ENCODE data around the gene SLC4A7.
"Not testable (repeated sequence)": the region's sequence is repeated elsewhere in the genome, so short reads cannot be mapped to it uniquely, and the experiment has no call there.

Gene SLC4A7

DNA sequence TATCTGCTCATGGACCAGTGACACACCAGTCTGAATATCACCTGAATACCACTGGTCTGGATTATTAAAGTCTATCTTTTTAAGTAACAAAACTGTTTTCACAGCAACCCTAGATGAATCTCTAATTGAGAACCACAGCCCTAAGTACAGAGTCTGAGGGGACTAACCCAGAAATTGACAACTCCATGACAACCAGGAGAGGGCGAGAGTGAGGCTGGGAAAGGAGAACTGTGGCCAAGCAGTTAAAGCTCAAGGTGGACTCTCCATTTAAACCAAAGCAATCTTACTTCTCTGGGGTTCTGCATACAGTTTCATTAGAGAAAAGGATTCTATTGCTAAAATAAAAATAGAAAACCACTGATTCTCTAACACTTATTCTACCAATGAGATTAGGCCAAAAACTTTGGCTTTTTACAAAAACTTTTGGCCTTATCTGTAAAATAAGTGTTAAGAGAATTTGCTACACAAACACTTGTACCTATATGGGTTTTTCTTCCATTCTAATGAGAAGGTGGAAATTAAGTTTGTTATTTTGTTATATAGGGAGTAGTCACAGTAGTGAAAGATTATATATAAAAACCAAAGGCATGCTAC, 126.4 kb downstream of the SLC4A7 start:
- peak in 1 of 2 experiments; percentile 65 for DNase-seq

DNA sequence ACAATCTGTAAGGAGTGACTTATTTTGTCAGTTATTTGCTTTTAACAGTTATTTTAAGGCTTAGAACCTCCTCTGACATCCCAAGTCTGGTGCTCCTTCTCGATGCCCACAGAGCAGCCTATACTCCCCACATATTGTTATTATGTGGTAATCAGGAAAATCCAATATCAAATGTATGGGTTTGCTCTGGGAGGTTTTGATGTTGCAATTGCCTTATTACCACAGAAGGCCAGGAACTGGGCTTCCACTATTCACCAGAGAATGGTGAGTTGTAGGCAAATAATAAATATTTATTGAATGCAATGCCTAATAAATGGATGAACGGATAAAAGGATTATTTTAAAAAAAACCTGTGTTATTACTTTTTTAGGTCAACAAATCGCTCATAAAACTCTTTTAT, 127.2 kb downstream of the SLC4A7 start:
- no peak for DNase-seq

DNA sequence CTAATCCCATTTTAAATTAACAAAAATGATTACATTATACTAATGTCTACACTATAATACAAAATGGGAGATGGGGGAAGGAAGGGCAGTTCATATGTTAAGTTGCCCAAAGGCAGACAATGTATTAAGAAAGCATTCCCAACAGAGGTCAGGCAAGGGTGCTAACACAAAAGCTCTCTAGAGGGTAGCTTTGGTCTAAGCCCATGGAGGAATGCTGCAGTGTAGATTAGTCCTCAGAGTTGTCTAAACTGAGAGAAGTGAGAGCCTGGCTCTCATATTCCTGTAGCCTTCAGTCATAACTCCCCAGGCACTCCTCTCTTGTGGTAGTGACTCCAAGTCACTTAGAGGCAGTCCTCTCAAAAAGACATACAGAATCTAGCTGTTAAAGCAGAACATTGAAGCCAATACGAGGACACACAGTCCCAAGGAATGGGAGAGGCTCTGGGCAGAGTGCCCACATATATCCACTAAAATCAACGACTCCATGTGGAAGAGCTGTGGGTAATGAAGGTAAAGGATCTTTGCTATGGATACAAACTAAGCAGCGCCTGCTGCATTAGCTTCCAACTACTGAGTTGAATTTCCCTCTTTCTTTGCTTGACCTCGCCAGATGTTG, 129.5 kb downstream of the SLC4A7 start:
- no peak for DNase-seq

DNA sequence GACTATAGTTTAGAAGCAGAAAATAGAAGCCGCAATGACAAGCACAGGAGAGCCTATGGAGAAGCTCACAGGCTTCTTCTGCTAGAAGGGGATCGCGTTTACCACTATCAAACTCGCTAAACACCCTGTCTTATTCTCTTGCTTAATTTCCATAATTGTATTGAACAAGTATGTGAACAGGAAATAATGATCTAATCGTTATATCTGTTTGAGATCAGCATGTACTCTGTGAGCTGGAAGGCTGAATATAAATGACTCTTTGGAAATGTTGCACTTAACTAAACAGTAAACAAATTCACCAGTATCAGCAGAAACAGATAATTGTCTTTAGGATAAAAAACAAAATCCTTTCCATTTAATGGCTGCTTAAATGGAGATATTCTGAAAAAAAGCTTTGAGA, 130.0 kb downstream of the SLC4A7 start:
- DNase-seq: no peak

DNA sequence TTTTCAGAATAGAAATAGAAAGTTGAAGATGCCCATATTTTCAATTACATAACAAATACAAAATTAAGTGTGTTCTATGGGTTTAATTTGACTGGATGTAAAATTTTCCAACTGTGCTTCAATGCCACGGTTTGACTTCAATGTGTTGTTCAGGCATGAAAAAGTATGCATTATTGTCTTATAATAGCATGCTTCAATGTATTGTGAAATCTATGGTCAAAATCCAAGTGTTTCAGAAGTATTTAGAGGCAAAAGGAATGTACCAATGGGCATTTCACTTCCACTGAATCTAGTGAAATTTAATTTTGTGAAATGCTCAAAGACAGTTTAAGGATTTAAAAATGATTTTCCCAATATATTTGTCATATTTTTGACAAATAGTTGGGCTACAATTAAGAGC, 131.0 kb downstream of the SLC4A7 start:
- DNase-seq: no peak

DNA sequence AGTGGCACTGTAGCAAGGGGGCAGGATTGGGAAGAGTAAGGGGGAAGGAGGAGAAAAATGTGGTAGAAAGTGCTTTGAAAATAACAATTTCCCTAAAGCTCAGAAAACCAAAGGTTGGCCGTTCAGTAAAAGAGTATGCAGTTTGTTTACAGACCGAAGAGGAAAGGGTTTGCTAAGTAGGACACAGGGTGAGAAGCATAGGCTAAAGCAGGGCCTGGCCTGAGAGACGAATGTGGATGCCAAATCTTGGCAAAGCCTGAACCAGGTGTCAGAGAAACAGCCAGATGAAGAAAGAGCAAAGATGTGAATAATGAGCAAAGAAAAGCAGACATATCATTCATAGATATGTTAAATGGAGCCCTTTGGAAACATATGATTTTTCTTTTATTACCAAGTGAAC, 132.1 kb downstream of the SLC4A7 start:
- no peak for DNase-seq

DNA sequence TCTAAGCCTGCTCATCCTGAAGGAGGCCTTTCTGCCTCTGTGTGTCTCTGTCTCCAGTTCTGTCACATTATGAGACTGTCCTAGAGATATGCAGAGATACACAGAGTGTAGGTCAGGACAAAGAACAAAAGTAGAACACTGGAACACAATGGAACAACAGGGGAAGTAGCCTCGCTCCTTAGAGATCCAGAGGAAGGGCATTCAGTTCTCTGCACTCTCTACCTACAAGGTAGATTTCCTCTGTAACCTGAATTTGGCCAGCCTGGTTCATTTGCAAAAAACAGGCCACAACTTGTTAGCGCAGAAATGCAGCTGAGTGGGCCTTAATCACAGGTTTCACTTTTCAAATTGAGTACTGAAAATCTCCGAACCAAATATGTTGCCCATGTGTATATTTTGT, 134.4 kb downstream of the SLC4A7 start:
- no peak for DNase-seq

DNA sequence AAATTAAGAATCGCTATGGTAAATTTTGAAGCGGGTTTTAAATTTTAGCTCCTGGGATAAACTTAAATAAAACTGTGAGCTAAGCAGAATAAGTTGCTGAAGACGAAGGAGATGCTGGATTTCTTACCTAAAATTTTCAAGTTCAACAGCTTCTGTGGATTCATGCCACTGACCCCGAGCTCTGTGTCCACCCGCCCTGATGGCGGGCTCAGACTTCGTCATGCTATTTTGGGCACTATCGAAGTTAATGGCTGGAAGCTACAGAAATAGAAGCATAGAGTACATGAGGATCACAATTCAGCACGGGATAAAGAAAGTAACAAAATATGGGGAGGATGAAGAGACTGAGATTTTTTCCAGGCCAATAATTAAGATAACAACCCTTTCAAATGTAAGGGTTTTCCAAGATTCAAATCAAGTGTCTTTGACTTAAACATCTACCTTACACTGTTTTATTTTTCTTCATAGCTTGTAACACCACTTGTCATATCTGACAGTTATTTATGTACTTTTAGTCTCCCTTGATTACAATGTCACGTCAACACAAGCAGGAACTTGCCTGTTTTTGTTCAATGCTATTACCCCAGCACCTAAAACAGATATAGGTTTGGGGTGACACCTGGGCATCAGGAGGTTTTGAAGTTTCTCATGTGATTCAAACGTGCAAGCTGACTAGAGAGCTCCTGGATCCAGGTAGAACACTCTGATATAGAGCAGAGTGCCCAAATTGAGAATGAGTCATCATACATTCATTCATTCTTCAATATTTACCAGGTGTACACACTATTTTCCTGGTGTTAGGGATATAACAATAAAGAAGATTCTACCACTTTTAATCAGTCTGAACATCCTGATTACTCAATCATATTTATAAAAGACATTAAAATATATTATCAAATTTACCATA, 138.0 kb downstream of the SLC4A7 start:
- no peak for DNase-seq

DNA sequence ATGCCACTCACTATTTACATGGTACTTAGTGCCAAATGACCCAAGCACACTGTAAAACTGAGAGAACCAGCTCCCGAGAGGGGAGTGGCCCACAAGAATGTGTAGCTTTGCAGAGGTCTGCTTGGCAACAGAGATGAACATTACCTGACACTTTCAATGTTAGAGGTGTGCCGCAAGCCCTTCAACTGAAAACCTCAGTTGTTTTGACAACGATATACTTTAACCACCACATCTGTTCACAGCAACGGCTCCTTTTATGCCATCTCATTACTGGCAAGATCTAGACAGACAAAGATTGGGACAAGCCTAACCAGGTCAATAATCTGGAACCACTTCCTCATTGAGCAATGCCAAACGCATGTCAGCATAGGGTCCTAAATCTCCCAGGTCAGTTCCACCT, 138.7 kb downstream of the SLC4A7 start:
- no peak for DNase-seq

DNA sequence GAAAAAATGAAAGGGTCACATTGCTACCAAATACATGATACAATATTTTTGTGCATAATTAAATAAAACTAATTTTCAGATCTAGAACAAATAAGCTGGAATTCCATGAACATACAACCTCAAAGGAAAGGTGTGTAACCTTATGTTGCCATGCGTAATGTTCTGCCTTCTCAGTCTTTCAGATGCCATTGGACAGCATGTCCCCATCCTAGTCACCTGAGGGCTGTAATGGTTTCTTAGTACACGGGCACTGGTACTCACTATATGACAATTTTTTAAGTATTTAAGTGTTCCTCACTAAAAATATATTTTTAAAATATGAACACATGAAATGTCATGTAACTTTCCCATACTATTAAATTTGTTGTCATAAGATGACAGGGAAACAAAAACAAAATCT, 139.1 kb downstream of the SLC4A7 start:
- no peak for DNase-seq

DNA sequence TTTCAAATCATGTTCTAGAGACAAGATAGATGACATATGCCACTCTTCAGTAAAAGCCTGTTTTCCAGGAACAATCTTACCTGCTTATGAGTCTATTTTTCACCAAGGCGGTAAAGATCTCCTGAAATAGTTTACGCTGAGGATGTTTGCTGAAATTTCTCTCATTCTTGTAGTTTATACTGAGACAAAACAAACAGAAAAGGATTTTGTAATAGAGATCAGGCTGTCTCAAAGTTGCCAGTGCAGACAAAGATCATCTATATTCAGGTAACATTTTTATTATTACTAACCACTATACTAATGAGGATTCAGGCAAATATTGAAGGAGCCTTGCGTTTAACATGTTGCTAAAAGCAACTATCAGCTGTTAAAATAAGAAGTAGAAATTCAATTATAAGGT, 140.0 kb downstream of the SLC4A7 start:
- no peak for DNase-seq

DNA sequence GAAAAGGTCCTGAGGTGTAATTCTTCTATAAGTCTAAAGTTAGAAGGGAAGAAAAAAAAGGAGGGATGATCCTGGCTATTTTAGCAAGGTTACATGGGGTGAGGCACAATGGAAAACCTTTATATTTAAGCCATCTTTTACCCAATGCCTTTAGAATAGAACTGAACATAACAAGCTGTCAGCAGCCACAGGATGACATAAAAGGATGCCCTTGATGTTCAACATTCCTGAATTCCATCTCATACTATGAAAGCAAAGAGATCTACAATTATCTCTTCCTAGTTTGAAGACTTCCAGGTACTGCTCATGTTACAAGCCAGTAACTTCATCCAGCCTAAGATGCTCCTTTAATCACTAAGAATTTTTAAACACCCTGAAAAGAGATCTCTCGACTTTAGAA, 141.9 kb downstream of the SLC4A7 start:
- DNase-seq: no peak

DNA sequence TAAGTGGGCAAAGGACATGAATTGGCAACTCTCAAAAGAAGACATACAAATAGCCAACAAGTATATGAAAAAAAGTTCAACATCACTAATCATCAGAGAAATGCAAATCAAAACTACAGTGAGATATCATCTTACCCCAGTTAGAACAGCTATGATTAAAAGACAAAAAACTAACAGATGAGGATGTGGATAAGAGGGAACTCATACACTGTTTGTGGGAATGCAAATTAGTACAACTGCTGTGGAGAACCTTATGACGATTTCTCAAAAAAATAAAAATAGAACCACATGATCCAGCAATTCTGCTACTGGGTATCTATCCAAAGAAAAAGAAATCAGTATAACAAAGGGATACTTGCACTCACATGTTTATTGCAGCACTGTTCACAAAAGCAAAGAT, 143.7 kb downstream of the SLC4A7 start:
- DNase-seq: peak; percentile 2 to 13

DNA sequence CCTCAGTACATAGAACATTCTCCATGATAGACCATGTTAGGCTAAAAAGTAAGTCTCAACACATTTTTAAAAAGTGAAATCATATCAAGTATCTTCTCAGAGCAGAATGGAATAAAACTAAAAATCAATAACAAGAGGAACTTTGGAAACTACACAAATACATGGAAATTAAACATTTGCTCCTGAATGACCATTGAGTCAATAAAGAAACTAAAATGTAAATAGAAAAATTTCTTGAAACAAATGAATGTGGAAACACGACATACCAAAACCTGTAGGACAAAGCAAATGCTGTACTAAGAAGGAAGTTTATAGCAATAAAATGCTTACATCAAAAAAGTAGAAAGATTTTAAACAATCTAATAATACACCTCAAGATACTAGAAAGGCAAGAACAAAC, 148.6 kb downstream of the SLC4A7 start:
- no peak for DNase-seq

DNA sequence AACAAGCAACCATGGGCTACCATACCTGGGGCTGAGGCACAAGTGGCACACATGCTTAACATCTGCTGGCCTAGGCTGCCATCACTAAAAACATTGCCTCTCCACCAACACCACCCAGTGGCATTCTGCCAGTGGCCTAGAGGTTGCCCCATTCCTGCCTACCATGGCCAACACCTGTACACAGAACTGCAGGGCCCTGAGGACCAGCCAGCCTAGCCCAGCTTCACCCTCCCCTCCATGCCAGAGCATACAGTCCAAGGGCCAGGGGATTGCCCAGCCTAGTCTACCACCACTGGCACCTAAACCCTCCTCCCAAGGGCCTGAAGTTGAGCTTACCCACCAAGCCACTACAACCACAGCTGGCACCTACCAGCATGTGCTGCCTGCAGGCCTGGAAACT, 150.3 kb downstream of the SLC4A7 start:
- DNase-seq: no peak

DNA sequence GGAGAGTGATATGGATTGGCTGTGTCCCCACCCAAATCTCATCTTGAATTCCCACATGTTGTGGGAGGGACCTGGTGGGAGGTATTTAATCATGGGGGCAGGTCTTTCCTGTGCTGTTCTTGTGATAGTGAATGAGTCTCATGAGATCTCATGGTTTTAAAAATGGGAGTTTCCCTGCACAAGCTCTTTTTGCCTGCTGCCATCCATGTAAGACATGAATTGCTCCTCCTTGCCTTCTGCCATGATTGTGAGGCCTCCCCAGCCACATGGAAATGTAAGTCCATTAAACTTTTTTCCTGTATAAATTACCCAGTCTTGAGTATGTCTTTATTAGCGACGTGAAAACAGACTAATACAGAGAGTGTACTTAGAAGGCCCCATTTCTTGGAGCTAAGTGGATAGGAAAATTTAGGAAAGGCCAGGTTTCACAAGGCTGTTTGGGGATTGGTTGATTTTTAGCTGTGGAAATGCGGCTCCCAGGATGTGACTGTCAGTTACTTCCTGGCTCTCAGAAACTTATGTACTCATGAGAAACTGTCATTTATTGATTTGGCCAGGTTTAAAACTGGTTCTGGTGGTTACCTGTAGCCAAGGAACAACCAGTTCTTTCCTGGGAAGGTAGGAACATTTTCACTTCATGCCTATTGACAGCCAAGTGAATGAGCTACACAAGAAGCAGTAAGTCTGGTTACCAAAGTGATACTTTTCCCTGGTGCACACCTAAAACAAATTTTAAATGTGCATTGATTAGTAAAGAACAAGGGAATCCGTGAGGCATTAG, 155.0 kb downstream of the SLC4A7 start:
- DNase-seq: not testable (repeated sequence)

DNA sequence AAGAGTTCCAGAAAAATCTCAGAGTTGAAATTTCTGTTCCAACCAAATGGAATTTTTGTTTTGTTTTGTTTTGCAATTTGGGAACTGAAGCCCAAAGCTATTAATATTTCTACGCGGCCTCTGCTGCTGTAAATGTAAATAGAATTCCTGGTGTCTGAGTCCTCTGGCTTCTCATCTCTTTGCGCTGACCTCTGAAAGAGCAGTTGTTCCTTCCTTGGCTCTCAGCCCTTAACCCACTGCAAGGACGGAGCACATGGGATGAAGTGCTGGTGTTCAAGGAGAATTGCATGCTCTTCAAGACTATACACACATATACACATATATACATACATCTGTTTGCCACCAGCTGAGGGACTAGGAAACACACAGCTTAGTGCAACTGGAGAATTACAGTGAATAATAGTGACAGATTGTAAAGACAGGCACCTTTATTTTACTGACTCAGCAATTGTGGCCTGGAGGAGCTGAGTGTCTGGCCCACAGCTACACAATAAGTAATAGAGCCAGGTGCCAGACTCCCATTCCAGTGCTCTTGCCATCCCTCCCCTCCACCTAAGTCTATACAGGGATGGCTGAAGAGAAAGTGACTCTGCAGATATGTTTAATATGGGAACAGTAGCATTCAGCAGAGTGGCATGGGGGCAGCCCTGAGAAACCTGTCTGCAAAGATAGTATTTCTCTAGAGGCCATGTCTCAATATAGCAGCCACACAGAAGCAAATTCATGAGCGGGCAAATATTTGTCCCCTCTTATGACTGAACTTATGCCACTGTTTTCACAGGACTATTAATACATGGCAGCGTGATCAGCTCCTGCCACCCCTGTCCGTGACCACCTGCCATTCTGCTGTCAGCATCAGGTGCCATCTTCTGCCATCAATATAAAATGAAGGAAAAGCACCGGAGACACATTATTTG, 157.3 kb downstream of the SLC4A7 start:
- DNase-seq: no peak

DNA sequence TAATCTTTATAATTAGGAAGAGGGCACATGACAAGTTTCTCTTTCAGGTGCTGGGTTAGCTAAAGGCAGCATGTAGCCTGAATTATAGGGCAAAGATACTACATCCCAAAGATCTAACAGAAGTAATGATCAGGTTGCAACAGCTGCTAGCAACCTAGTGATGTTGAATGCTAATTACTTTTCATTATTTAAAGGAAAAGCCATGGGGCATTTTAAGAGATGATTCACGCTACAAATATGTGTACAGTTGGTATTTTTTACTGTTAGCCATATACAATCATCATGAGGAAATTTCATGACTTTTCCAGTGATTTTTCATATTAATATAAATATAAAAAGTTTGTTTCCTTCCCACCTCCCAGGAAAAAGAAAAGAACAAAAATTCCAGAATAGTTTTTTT, 158.0 kb downstream of the SLC4A7 start:
- no peak for DNase-seq

DNA sequence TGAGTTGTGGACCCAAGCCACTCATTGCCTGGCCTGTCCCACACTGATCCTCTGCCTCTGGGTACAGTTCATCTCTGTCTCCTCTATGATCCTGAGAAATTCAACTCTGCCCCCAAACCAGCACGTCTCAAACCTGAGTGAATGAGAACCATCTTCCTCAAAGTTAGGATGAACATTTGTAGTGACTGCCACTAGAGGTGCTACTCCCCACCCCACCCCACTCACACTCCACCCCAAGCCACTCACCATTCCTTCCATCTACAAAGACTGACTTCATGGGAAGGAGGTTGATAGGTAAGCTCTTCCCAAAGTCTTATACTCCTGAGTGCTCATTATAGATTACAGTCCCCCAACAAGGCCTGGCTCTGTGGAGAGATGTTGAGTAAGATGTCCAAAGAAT, 158.8 kb downstream of the SLC4A7 start:
- no peak for DNase-seq

DNA sequence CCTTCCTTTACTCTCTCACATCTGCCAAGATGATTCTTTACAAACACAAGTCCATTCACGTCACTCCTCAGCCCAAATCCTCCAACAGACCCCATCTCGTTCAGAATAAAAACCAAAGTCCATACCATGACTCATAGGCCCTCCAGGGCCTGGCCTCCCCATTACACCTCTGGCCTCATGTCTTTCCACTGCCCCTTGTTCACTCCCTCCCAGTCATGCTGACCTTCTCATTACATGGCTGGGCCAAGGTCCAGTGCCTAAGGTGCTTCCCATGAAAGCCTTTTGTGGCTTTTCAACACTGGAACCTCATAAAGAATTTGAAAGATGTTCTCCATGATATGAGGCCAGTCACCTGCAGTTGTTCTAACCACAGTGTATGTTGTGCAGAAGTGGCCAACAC, 159.5 kb downstream of the SLC4A7 start:
- DNase-seq: no peak

DNA sequence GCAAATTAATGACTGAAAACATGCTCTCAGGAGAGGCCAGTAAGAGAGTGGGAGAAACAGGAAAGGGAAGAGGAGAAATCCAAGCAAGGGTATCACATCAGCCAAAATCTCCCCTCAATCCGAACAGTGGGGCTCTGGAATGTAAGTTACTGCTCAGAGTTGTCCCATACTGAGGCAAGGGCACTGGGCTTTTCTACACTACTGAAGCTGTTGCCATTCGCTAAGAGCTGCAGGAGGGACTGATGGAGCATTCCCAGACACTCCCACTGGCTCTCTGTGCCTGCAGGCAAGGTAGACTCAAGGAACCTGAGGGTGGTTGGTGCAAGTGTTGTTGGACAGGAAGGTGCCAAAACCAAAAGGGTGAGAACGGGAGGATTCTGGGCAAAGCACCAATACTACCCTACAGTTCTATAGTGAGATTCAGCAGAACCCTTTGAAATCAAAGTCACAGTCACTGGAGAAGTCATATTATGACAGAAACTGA, 161.1 kb downstream of the SLC4A7 start:
- no peak for DNase-seq
